ENCODE data around the gene PUS1. TPM values are rescaled to one million over a fixed set of nuclear protein-coding genes. Genes with fewer than 3 reads are reported as not detected.

PUS1 gene
- total and polyA plus RNA-seq, 2 donors (not counting 1 experiment from before 2014, with no cell fraction given): 50.1 to 99.5 TPM

- H3K4me2 ChIP-seq (replicated peaks; ENCODE audit: low read depth, low read length, poor library complexity, severe bottlenecking): no peak overlapping the region
- no peak overlapping the region for H3K4me3 ChIP-seq (ENCODE audit: control extremely low read depth in 1 of 5, extremely low read depth in 1 of 5, insufficient read depth in 1 of 5, low read depth in 2 of 5, low read length in 4 of 5)
- H3K27ac Mint-ChIP-seq: no peak overlapping the region
- H3K27me3 Mint-ChIP-seq: no peaks in the 10 kb centered on the region
- H3K27ac ChIP-seq (ENCODE audit: low read length in 2 of 2): no peak overlapping the region
- ChIA-PET CTCF (no interaction called here), POLR2A (no interaction called here)
- H3K4me1 ChIP-seq (ENCODE audit: control insufficient read depth in 2 of 2, insufficient read depth in 2 of 2, low read length in 2 of 2): peaks cover 12 to 16% of the 10 kb centered on the region in 2 donors
- H3K4me3 Mint-ChIP-seq: no peak overlapping the region
- no peaks in the 10 kb centered on the region for H4K20me1 ChIP-seq (ENCODE audit: control insufficient read depth, insufficient read depth, low read length, poor library complexity, severe bottlenecking)
- peaks cover 0 to 26% of the 10 kb centered on the region in 2 experiments for H3K36me3 ChIP-seq (replicated peaks in 1 of 2; ENCODE audit: control extremely low read depth in 1 of 2, control insufficient read depth in 1 of 2, extremely low read depth in 1 of 2, insufficient read depth in 2 of 2, low read length in 1 of 2)
- H3K9me3 ChIP-seq (ENCODE audit: control extremely low read depth in 1 of 3, control insufficient read depth in 2 of 3, insufficient read depth in 1 of 3, low read length in 2 of 3): no peaks in the 10 kb centered on the region
- TF ChIP-seq CTCF (IDR thresholded peaks at IDR 0.05): no peak
- TF ChIP-seq EZH2 (IDR thresholded peaks at IDR 0.05; ENCODE audit: borderline replicate concordance, insufficient read depth, low read depth, low read length, poor library complexity, severe bottlenecking): no peak
- ATAC-seq (ENCODE audit: low read depth) (no peak), DNase-seq (no peak)
- H3K9ac ChIP-seq (ENCODE audit: low read length): no peak overlapping the region
- H3K9me3 Mint-ChIP-seq (ENCODE audit: insufficient read depth): no peaks in the 10 kb centered on the region
- intact Hi-C loops (cut with micrococcal nuclease): no loop called here
- H3K79me2 ChIP-seq (ENCODE audit: control insufficient read depth, insufficient read depth, low read length): no peaks in the 10 kb centered on the region
- peaks cover 22% of the 10 kb centered on the region for H3K4me1 Mint-ChIP-seq
- H2AFZ ChIP-seq (ENCODE audit: insufficient read depth, low read depth, low read length, poor library complexity, severe bottlenecking): no peak overlapping the region
- 95% methylated on average over 19 of the region's 19 CpGs for WGBS (ENCODE audit: insufficient coverage)
- H3K27me3 ChIP-seq (replicated peaks in 1 of 4; ENCODE audit: control extremely low read depth in 1 of 4, control insufficient read depth in 3 of 4, insufficient read depth in 4 of 4, low read length in 3 of 4): no peaks in the 10 kb centered on the region
Measured at GRCh38 chr12:131919051-131919347, 10.1 kb upstream of the PUS1 start.

- H3K9me3 ChIP-seq (ENCODE audit: control extremely low read depth in 1 of 3, control insufficient read depth in 2 of 3, insufficient read depth in 1 of 3, low read length in 2 of 3): no peaks in the 10 kb centered on the region
- ATAC-seq (ENCODE audit: low read depth): no peak
- CTCF ChIA-PET: no interaction called here
- Mint-ChIP-seq H3K27me3 (no peaks in the 10 kb centered on the region), H3K4me3 (no peak overlapping the region), H3K9me3 (ENCODE audit: insufficient read depth) (no peaks in the 10 kb centered on the region), H3K27ac (no peak overlapping the region), H3K4me1 (peaks cover 26% of the 10 kb centered on the region)
- no peak for DNase-seq
- no peak overlapping the region for H3K9ac ChIP-seq (ENCODE audit: low read length)
- intact Hi-C loops (cut with micrococcal nuclease): loop anchor here (10.0 kb wide), 4 partner anchors 95 to 1045 kb away; partner anchors contain the start of genes MMP17 and RAN
- peaks cover 0 to 21% of the 10 kb centered on the region in 2 experiments for H3K36me3 ChIP-seq (replicated peaks in 1 of 2; ENCODE audit: control extremely low read depth in 1 of 2, control insufficient read depth in 1 of 2, extremely low read depth in 1 of 2, insufficient read depth in 2 of 2, low read length in 1 of 2)
- H3K4me3 ChIP-seq (ENCODE audit: control extremely low read depth in 1 of 5, extremely low read depth in 1 of 5, insufficient read depth in 1 of 5, low read depth in 2 of 5, low read length in 4 of 5): no peak overlapping the region
- no peaks in the 10 kb centered on the region for H4K20me1 ChIP-seq (ENCODE audit: control insufficient read depth, insufficient read depth, low read length, poor library complexity, severe bottlenecking)
- H2AFZ ChIP-seq (ENCODE audit: insufficient read depth, low read depth, low read length, poor library complexity, severe bottlenecking): no peak overlapping the region
- TF ChIP-seq CTCF (IDR thresholded peaks at IDR 0.05): no peak
- TF ChIP-seq EZH2 (IDR thresholded peaks at IDR 0.05; ENCODE audit: borderline replicate concordance, insufficient read depth, low read depth, low read length, poor library complexity, severe bottlenecking): no peak
- WGBS (ENCODE audit: insufficient coverage): 96% methylated on average over 36 of the region's 37 CpGs
- POLR2A ChIA-PET: no interaction called here
- peaks cover 16 to 22% of the 10 kb centered on the region in 2 donors for H3K4me1 ChIP-seq (ENCODE audit: control insufficient read depth in 2 of 2, insufficient read depth in 2 of 2, low read length in 2 of 2)
- H3K79me2 ChIP-seq (ENCODE audit: control insufficient read depth, insufficient read depth, low read length): no peaks in the 10 kb centered on the region
- H3K4me2 ChIP-seq (replicated peaks; ENCODE audit: low read depth, low read length, poor library complexity, severe bottlenecking): no peak overlapping the region
- H3K27ac ChIP-seq (ENCODE audit: low read length in 2 of 2): no peak overlapping the region
- H3K27me3 ChIP-seq (replicated peaks in 1 of 4; ENCODE audit: control extremely low read depth in 1 of 4, control insufficient read depth in 3 of 4, insufficient read depth in 4 of 4, low read length in 3 of 4): no peaks in the 10 kb centered on the region
Measured at GRCh38 chr12:131919366-131920156, 9.5 kb upstream of the PUS1 start.
